Measurements from ENCODE around the gene CYP2W1. TPM values are rescaled to one million over a fixed set of nuclear protein-coding genes. Genes with fewer than 3 reads are reported as not detected.

CYP2W1 gene
- total RNA-seq, 4 donors from 2014 or later, result not detected

GRCh38 chr7:1022801-1023465, 40.0 kb downstream of the CYP2W1 start:
- no peak for TF ChIP-seq CTCF (IDR thresholded peaks at IDR 0.05; ENCODE audit: low read depth)

GRCh38 chr7:1024331-1024841, 41.4 kb downstream of the CYP2W1 start:
- no peak for TF ChIP-seq CTCF (IDR thresholded peaks at IDR 0.05; ENCODE audit: low read depth)

GRCh38 chr7:1024876-1025742, 42.1 kb downstream of the CYP2W1 start:
- TF ChIP-seq CTCF (IDR thresholded peaks at IDR 0.05; ENCODE audit: low read depth), result no peak

- TF ChIP-seq CTCF (IDR thresholded peaks at IDR 0.05; ENCODE audit: low read depth), result no peak
Observed at GRCh38 chr7:1025743-1026581, 43.0 kb downstream of the CYP2W1 start.

- TF ChIP-seq CTCF (IDR thresholded peaks at IDR 0.05; ENCODE audit: low read depth), result no peak
Observed at GRCh38 chr7:1026721-1027161, 43.8 kb downstream of the CYP2W1 start.

- no peak for TF ChIP-seq CTCF (IDR thresholded peaks at IDR 0.05; ENCODE audit: low read depth)
Observed at GRCh38 chr7:1027242-1028043, 44.5 kb downstream of the CYP2W1 start.

All from subcutaneous adipose tissue (tissue), 4 donors.